HG02571 (cell line): Measurements from ENCODE around the gene CLUH.
A peak's percentile ranks its signal among the peaks of the same experiment; 100 is the strongest.

Experiments used
- ATAC-seq: cut with Tn5 transposase; IDR thresholded peaks from one replicate; pipeline ENCODE4 v1.9.1; 2021; ENCODE audit warnings: mild to moderate bottlenecking, moderate library complexity; ENCODE audit not compliant: unreplicated experiment

Gene CLUH

GRCh38 chr17:2722611-2723010 is 11.0 kb upstream of the CLUH start:
- ATAC-seq: no peak

GRCh38 chr17:2721603-2722002 is 10.0 kb upstream of the CLUH start:
- no peak for ATAC-seq

GRCh38 chr17:2719861-2720260 is 8.3 kb upstream of the CLUH start:
- no peak for ATAC-seq

- no peak for ATAC-seq
These were observed 6.8 kb upstream of the CLUH start for GRCh38 chr17:2718150-2718938.

- no peak for ATAC-seq
These were observed 5.1 kb upstream of the CLUH start for GRCh38 chr17:2716649-2717048.

GRCh38 chr17:2713881-2714280 is 2.3 kb upstream of the CLUH start:
- ATAC-seq: no peak

GRCh38 chr17:2712300-2713043 is 908 bp upstream of the CLUH start:
- no peak for ATAC-seq

- ATAC-seq: peak; percentile 11
These were observed 559 bp downstream of the CLUH start for GRCh38 chr17:2710803-2711607.

GRCh38 chr17:2710071-2710802 is 1.3 kb downstream of the CLUH start:
- ATAC-seq: no peak

- ATAC-seq: no peak
These were observed 2.3 kb downstream of the CLUH start for GRCh38 chr17:2709183-2709661.

GRCh38 chr17:2708585-2709182 is 2.9 kb downstream of the CLUH start:
- no peak for ATAC-seq

GRCh38 chr17:2707721-2708584 is 3.6 kb downstream of the CLUH start:
- no peak for ATAC-seq

GRCh38 chr17:2706911-2707510 is 4.6 kb downstream of the CLUH start:
- no peak for ATAC-seq

- ATAC-seq: no peak
These were observed 5.4 kb downstream of the CLUH start for GRCh38 chr17:2705888-2706795.

- ATAC-seq: no peak
These were observed 6.3 kb downstream of the CLUH start for GRCh38 chr17:2705263-2705662.

- ATAC-seq: no peak
These were observed 6.7 kb downstream of the CLUH start for GRCh38 chr17:2704890-2705248.

- ATAC-seq: no peak
These were observed 7.3 kb downstream of the CLUH start for GRCh38 chr17:2704031-2704889.
